ENCODE data around the gene FASTK.

The FASTK gene

GRCh38 chr7:151080522-151081169 is at the start of gene FASTK:
TSS of gene FASTK (minus strand) at chr7:151080809. CDS start at chr7:151080766, 43 bp downstream.
- DNase-seq (ENCODE audit: low spot score) = peak; percentile 97

- no peak for DNase-seq (ENCODE audit: low spot score)
These were observed 49.5 kb upstream of the FASTK start for GRCh38 chr7:151129960-151130591.

GRCh38 chr7:151129117-151129959 is 48.7 kb upstream of the FASTK start:
- DNase-seq (ENCODE audit: low spot score) = no peak

GRCh38 chr7:151128716-151129115 is 48.1 kb upstream of the FASTK start:
- no peak for DNase-seq (ENCODE audit: low spot score)

- no peak for DNase-seq (ENCODE audit: low spot score)
These were observed 47.5 kb upstream of the FASTK start for GRCh38 chr7:151128144-151128543.

- DNase-seq (ENCODE audit: low spot score) = no peak
These were observed 46.0 kb upstream of the FASTK start for GRCh38 chr7:151126491-151127137.

- DNase-seq (ENCODE audit: low spot score) = peak; percentile 57
These were observed 45.4 kb upstream of the FASTK start for GRCh38 chr7:151125846-151126481.

GRCh38 chr7:151125470-151125845 is 44.8 kb upstream of the FASTK start:
- peak; percentile 65 for DNase-seq (ENCODE audit: low spot score)

GRCh38 chr7:151124899-151125399 is 44.3 kb upstream of the FASTK start:
- no peak for DNase-seq (ENCODE audit: low spot score)

- no peak for DNase-seq (ENCODE audit: low spot score)
These were observed 43.9 kb upstream of the FASTK start for GRCh38 chr7:151124481-151124880.

- peak; percentile 97 for DNase-seq (ENCODE audit: low spot score)
These were observed 43.3 kb upstream of the FASTK start for GRCh38 chr7:151123822-151124464.

GRCh38 chr7:151123158-151123821 is 42.7 kb upstream of the FASTK start:
- no peak for DNase-seq (ENCODE audit: low spot score)

- no peak for DNase-seq (ENCODE audit: low spot score)
These were observed 42.2 kb upstream of the FASTK start for GRCh38 chr7:151122796-151123157.

- DNase-seq (ENCODE audit: low spot score) = no peak
These were observed 41.7 kb upstream of the FASTK start for GRCh38 chr7:151122276-151122675.

GRCh38 chr7:151121380-151122170 is 41.0 kb upstream of the FASTK start:
- no peak for DNase-seq (ENCODE audit: low spot score)

GRCh38 chr7:151120896-151121295 is 40.3 kb upstream of the FASTK start:
- DNase-seq (ENCODE audit: low spot score) = no peak

GRCh38 chr7:151119902-151120301 is 39.3 kb upstream of the FASTK start:
- DNase-seq (ENCODE audit: low spot score) = no peak

- DNase-seq (ENCODE audit: low spot score) = no peak
These were observed 38.4 kb upstream of the FASTK start for GRCh38 chr7:151119055-151119415.

- no peak for DNase-seq (ENCODE audit: low spot score)
These were observed 37.8 kb upstream of the FASTK start for GRCh38 chr7:151118108-151119054.

Measured in hepatic stellate cell (primary cell).